Tibial nerve (tissue), 4 donors: Measurements from ENCODE around the gene BICRAL. TPM values are rescaled to one million over a fixed set of nuclear protein-coding genes. Genes with fewer than 3 reads are reported as not detected.

Experiments used
- DNase-seq, 2 donors: peaks; one replicate each; pipeline ENCODE4 v3.0.0-alpha.2; 2019; ENCODE audit warnings: low spot score in 2 of 2
- H3K27ac ChIP-seq, 4 donors: fragments of 200-600 bp; sonication (generic) in 3 of 4; one replicate each; pipeline ENCODE4 v1.5.1; 2017 to 2019; ENCODE audit warnings: mild to moderate bottlenecking in 1 of 4
- H3K27me3 ChIP-seq, 2 donors: fragments of 200-600 bp; sonication (generic) in 1 of 2; one replicate each; pipeline versions ENCODE4 v1.5.1 to v1.6.0; 2017 to 2019
- H3K36me3 ChIP-seq, 3 donors: fragments of 200-600 bp; sonication (generic); one replicate each; pipeline ENCODE4 v1.5.1; 2018 to 2019
- H3K4me1 ChIP-seq, 4 donors: fragments of 200-600 bp; sonication (generic) in 3 of 4; one replicate each; pipeline ENCODE4 v1.5.1; 2017 to 2019
- H3K4me3 ChIP-seq, 4 donors: fragments of 200-600 bp; sonication (generic) in 3 of 4; one replicate each; pipeline ENCODE4 v1.5.1; 2017 to 2019; ENCODE audit warnings: mild to moderate bottlenecking in 1 of 4, moderate library complexity in 1 of 4
- H3K9me3 ChIP-seq, 4 donors: fragments of 200-600 bp; sonication (generic) in 3 of 4; one replicate each; pipeline ENCODE4 v1.5.1; 2017 to 2019
- EP300 ChIP-seq, 2 donors: sonication (generic); formaldehyde crosslinking; IDR thresholded peaks; one replicate each; pipeline ENCODE4 v1.6.1; 2017; ENCODE audit warnings: antibody characterized with exemption in 2 of 2, mild to moderate bottlenecking in 1 of 2
- POLR2A ChIP-seq, 2 donors: fragments of 450-650 bp; IDR thresholded peaks; one replicate each; pipeline ENCODE4 v1.6.1; 2017; ENCODE audit warnings: antibody characterized with exemption in 2 of 2, mild to moderate bottlenecking in 2 of 2, moderate library complexity in 2 of 2
- WGBS, 2 donors: methylation state at CpG; one replicate each; pipeline ENCODE4 v1.1.5; 2018; 5-methylcytosine and 5-hydroxymethylcytosine counted together
- total RNA-seq, 4 donors: library from RNA; depleted of rRNA; stranded (reverse); fragments of >200 nt; gene quantifications; one replicate each; pipeline ENCODE4 v1.1.0, GENCODE V29; 2016
- TF ChIP-seq, protein P1 (sequence below), 5 experiments: fragments of 200-600 bp in 3 of 5; fragments of 450-650 bp in 2 of 5; sonication (generic) in 3 of 5; IDR thresholded peaks; one replicate each; pipeline ENCODE4 v1.5.1; 2016 to 2019; ENCODE audit warnings: antibody characterized with exemption in 5 of 5, mild to moderate bottlenecking in 3 of 5, moderate library complexity in 2 of 5

Gene BICRAL
- total RNA-seq, 4 donors from 2014 or later = 17.1 to 25.1 (median 23.2) TPM

DNA sequence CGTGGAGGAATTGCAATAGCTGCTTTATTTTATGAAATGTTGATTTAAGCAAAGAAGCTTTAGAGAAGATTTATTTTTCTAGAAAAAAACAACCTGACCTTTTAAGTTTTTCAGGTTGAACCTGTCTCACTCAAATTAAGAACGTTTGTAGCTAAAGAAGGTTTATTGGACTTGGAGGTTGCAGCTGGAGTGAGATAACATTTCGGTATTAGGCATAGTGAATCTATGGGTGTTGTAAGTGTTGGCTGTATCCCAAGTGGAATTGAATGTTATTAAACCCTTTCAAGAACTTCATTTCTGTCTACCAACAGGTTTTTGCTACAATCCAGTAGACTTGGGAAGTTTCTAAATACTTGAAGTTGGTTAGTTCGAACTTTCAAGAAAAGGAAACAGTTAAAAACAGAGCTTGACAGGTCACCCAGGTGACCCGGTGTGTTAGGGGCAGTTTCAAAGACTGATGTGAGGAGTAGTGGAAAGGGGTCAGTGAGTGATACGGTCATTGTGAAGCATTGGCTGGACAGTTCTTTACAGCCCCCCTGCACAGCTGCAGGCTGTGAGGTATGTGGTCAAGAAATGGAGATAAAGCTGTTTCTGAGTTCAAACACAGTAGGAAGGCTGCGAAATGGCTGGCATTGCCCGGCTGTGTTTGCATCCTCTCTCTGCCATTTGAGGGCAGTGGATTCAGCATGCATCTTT, 33.5 kb upstream of the BICRAL start:
- H3K36me3 ChIP-seq = no peaks in the 10 kb centered on the region
- H3K27ac ChIP-seq = peak overlapping the region in 2 of 4 donors; percentile 94 to 95
- TF ChIP-seq, protein P1, sequence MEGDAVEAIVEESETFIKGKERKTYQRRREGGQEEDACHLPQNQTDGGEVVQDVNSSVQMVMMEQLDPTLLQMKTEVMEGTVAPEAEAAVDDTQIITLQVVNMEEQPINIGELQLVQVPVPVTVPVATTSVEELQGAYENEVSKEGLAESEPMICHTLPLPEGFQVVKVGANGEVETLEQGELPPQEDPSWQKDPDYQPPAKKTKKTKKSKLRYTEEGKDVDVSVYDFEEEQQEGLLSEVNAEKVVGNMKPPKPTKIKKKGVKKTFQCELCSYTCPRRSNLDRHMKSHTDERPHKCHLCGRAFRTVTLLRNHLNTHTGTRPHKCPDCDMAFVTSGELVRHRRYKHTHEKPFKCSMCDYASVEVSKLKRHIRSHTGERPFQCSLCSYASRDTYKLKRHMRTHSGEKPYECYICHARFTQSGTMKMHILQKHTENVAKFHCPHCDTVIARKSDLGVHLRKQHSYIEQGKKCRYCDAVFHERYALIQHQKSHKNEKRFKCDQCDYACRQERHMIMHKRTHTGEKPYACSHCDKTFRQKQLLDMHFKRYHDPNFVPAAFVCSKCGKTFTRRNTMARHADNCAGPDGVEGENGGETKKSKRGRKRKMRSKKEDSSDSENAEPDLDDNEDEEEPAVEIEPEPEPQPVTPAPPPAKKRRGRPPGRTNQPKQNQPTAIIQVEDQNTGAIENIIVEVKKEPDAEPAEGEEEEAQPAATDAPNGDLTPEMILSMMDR (IDR thresholded peaks at IDR 0.05) = no peak
- no peak for TF ChIP-seq POLR2A (IDR thresholded peaks at IDR 0.05)
- TF ChIP-seq EP300 (IDR thresholded peaks at IDR 0.05) = no peak
- no peaks in the 10 kb centered on the region for H3K27me3 ChIP-seq
- peak overlapping the region in 1 of 4 donors; percentile 93 for H3K4me3 ChIP-seq
- no peaks in the 10 kb centered on the region for H3K9me3 ChIP-seq
- 41 to 48% methylated on average over 8 of the region's 8 CpGs for WGBS, 2 donors
- H3K4me1 ChIP-seq = peaks cover 0 to 60% (median 27%) of the 10 kb centered on the region in 4 donors
- no peak for DNase-seq

DNA sequence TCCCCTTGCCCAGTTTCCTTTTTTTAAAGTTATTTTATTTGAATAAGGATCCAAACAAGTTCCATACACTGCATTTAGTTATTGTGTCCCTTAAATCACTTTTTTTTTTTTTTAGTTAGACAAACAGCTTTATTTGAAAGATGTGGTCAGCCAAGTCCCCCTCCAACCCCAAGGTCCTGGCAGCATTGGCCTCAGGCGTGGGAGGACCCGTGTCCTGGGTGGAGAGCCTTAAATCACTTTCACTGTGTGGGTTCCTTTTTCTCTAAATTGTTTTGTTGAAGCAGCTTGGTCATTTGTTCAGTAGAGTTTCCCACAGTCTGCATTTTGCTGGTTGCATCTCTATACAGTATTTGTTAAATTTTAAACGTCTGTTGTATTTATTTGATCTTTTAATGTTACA, 30.8 kb upstream of the BICRAL start:
- peaks cover 0 to 5% (median 0%) of the 10 kb centered on the region in 3 donors for H3K36me3 ChIP-seq
- TF ChIP-seq, protein P1 (IDR thresholded peaks at IDR 0.05) = no peak
- TF ChIP-seq EP300 (IDR thresholded peaks at IDR 0.05) (no peak), POLR2A (IDR thresholded peaks at IDR 0.05) (no peak)
- H3K27me3 ChIP-seq = no peaks in the 10 kb centered on the region
- peaks cover 0 to 41% (median 13%) of the 10 kb centered on the region in 4 donors for H3K4me1 ChIP-seq
- DNase-seq = no peak
- H3K4me3 ChIP-seq = no peak overlapping the region
- H3K9me3 ChIP-seq = no peaks in the 10 kb centered on the region
- WGBS, 2 donors = 32 to 37% methylated on average over 3 of the region's 3 CpGs
- H3K27ac ChIP-seq = peak overlapping the region in 2 of 4 donors; percentile 22 to 48

DNA sequence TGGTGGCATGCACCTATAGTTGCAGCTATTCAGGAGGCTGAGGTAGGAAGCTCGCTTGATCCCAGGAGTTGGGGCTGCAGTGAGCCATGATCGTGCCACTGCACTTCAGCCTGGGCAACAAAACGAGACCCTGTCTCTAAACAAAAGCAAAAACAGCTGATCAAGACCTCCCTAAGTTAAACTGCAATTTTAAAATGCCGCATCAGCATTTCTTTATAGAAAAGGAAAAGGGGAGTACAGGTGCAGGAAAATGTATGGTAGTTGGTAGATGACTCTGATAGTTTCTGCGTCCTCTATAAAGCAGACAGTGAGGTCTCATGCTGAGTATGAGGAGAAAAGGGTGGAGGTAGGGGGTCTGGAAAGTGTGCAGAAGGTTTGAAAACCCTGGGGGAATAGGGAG, 27.1 kb upstream of the BICRAL start:
- H3K4me1 ChIP-seq = peaks cover 0 to 22% (median 5%) of the 10 kb centered on the region in 4 donors
- whole genome bisulfite sequencing, 2 donors = 91 to 94% methylated on average over 5 of the region's 5 CpGs
- DNase-seq = no peak
- H3K36me3 ChIP-seq = peaks cover 0 to 24% (median 0%) of the 10 kb centered on the region in 3 donors
- no peak overlapping the region for H3K27ac ChIP-seq
- H3K9me3 ChIP-seq = no peaks in the 10 kb centered on the region
- TF ChIP-seq POLR2A (IDR thresholded peaks at IDR 0.05) = no peak
- no peak for TF ChIP-seq EP300 (IDR thresholded peaks at IDR 0.05)
- TF ChIP-seq, protein P1 (IDR thresholded peaks at IDR 0.05) = no peak
- no peaks in the 10 kb centered on the region for H3K27me3 ChIP-seq
- no peak overlapping the region for H3K4me3 ChIP-seq

DNA sequence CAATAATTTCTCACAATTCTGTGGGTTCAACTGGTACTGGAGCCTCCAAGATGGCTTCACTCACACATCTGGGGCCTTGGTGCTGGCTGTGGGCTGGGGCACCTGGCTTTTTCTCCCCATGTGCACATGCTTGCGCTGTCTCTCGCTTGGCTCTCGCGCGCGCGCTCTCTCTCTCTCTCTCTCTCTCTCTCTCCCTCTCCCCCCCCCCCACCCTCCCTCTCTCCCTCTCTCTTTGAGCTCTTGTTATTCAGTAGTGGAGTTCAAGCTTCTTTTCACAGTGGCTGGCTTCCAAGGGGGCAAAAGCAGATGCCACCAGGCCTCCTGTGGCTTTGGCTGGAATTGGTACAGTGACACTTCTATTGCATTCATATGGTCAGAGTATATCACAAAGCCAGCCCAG, 25.1 kb upstream of the BICRAL start:
- Histone ChIP-seq H3K27ac (no peak overlapping the region), H3K27me3 (no peaks in the 10 kb centered on the region), H3K36me3 (peaks cover 0 to 28% (median 0%) of the 10 kb centered on the region in 3 donors), H3K4me3 (no peak overlapping the region), H3K4me1 (peaks cover 0 to 9% (median 1%) of the 10 kb centered on the region in 4 donors), H3K9me3 (no peaks in the 10 kb centered on the region)
- WGBS, 2 donors = 91% methylated on average over 7 of the region's 7 CpGs
- TF ChIP-seq POLR2A (IDR thresholded peaks at IDR 0.05) (no peak), EP300 (IDR thresholded peaks at IDR 0.05) (no peak)
- TF ChIP-seq, protein P1 (IDR thresholded peaks at IDR 0.05) = no peak
- no peak for DNase-seq

DNA sequence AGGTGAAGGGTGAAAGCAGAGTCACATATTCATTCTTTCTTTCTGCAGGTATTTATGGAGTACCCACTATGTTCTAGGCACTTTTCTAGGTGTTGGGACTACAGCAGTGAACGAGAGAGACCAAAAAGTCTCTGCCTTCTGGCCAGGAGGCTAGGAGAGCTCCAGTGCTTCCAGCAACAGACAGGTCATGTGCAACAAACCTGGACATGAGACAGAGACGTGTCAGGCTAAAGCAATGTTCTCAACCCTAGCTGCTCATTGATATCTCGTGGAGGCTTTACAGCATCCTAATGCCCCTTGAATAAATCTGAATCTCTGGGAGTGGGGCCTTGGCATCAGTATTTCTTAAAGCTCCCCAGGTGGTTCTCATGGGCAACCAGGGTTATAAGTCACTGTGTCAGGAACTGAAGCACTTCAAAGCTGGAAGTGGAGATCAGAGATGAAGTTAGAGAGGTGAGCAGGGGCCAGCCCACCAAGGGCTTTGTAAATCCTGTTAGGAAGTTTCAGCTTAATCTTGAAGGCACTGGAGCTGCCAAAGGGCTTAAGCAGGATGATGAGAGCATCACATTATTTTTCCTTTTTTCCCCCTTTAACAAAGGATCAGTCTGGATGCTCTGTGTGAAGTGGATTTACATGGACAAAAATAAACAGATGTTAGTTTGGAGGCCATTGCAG, 23.0 kb upstream of the BICRAL start:
- no peaks in the 10 kb centered on the region for H3K27me3 ChIP-seq
- no peak overlapping the region for H3K4me3 ChIP-seq
- 82 to 93% methylated on average over 3 of the region's 3 CpGs for WGBS, 2 donors
- H3K9me3 ChIP-seq = no peaks in the 10 kb centered on the region
- H3K27ac ChIP-seq = no peak overlapping the region
- peaks cover 0 to 28% (median 0%) of the 10 kb centered on the region in 3 donors for H3K36me3 ChIP-seq
- no peak for DNase-seq
- H3K4me1 ChIP-seq = no peaks in the 10 kb centered on the region
- TF ChIP-seq EP300 (IDR thresholded peaks at IDR 0.05) (no peak), POLR2A (IDR thresholded peaks at IDR 0.05) (no peak)
- TF ChIP-seq, protein P1 (IDR thresholded peaks at IDR 0.05) = no peak
